ENCODE measurements around the gene ASB18. TPM values are rescaled to one million over a fixed set of nuclear protein-coding genes. Genes with fewer than 3 reads are reported as not detected.

Gene ASB18
- total and polyA plus RNA-seq, 2 of the 4 experiments (the other 2 are of a cell fraction) = not detected

DNA sequence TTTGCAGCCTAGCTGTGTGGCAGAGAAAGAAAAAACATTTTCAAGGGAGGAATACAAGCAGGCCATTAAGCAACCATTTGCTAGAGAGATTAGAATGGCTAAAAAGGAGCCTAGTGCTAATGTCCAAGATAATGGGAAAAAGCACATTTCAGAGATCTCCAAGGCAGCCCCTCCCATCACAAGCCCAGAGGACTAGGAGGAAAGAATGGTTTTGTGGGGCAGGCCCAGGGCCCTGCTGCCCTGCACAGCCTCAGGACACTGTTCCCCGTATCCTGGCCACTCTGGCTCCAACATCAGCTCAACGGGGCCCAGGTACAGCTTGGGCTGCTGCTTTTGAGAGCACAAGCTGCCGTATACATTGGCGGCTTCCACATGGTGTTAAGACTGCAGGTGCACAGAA is 79.5 kb downstream of the ASB18 start:
- Histone ChIP-seq H3K56ac (ENCODE audit: extremely low read depth, insufficient read depth, low read length) (no peak overlapping the region), H2BK15ac (ENCODE audit: low read depth, low read length) (no peak overlapping the region), H2AFZ (replicated peaks; ENCODE audit: low read length, poor library complexity) (no peak overlapping the region), H3K18ac (ENCODE audit: low read depth, low read length) (no peak overlapping the region), H2BK120ac (ENCODE audit: low read depth, low read length) (no peak overlapping the region), H3K9me3 (ENCODE audit: control insufficient read depth, insufficient read depth, low read length) (peaks cover 3% of the 10 kb centered on the region; the same call in 1 of the 2 replicates), H3K27me3 (ENCODE audit: control insufficient read depth, insufficient read depth, low read length) (peaks cover 9% of the 10 kb centered on the region; the same call in 1 of the 2 replicates), H4K20me1 (ENCODE audit: insufficient read depth, low read length) (no peaks in the 10 kb centered on the region), H3K4me1 (ENCODE audit: control insufficient read depth, insufficient read depth, low read length) (peaks cover under 1% of the 10 kb centered on the region; the same call in 1 of the 2 replicates), H3K36me3 (ENCODE audit: control insufficient read depth, insufficient read depth, low read length) (no peaks in the 10 kb centered on the region), H3K27ac (ENCODE audit: insufficient read depth, low read length) (no peak overlapping the region), H2AK9ac (replicated peaks; ENCODE audit: low read depth, low read length, poor library complexity) (no peak overlapping the region), H3K23ac (ENCODE audit: low read depth, low read length) (no peak overlapping the region), H3K4ac (ENCODE audit: low read depth, low read length) (no peak overlapping the region), H4K91ac (ENCODE audit: insufficient read depth, low read depth, low read length) (no peak overlapping the region), H3K4me3 (ENCODE audit: insufficient read depth, low read depth, low read length) (no peak overlapping the region), H3K14ac (replicated peaks; ENCODE audit: low read depth, low read length) (no peak overlapping the region), H4K5ac (ENCODE audit: low read depth, low read length) (no peak overlapping the region), H3K9me1 (ENCODE audit: insufficient read depth, low read length) (no peaks in the 10 kb centered on the region), H3K4me2 (ENCODE audit: low read depth, low read length) (no peak overlapping the region), H2BK5ac (ENCODE audit: low read depth, low read length, poor library complexity, severe bottlenecking) (no peak overlapping the region), H3K9ac (ENCODE audit: low read depth, low read length) (no peak overlapping the region), H2AK5ac (ENCODE audit: low read depth, low read length) (no peak overlapping the region), H4K8ac (ENCODE audit: low read depth in 2 of 2, low read length in 2 of 2) (no peak overlapping the region), H2BK20ac (ENCODE audit: low read depth, low read length) (no peak overlapping the region), H3K79me1 (ENCODE audit: low read depth in 1 of 2, low read length in 2 of 2) (no peaks in the 10 kb centered on the region)
- 80% methylated on average over 1 of the region's 4 CpGs; no CpG with 5 or more reads in 1 of the 2 experiments for WGBS, 2 experiments (ENCODE audit: extremely low coverage in 2 of 2, insufficient read length in 1 of 2)
- ChIA-PET POLR2A (ENCODE audit: unreplicated experiment) (no interaction called here), CTCF (interaction anchor here (0.6 kb wide), 1 partner anchor 271 kb away, joined by 8 read pairs; no protein-coding TSS in a partner anchor)
- dilution Hi-C loops (cut with HindIII; ENCODE audit: low sequenced_read_pairs, unreplicated experiment) (loop anchor here (25.0 kb wide), 1 partner anchor 397 kb away; no protein-coding TSS in a partner anchor), intact Hi-C loops (cut with micrococcal nuclease) (loop anchor here (5.0 kb wide), 1 partner anchor 878 kb away; no protein-coding TSS in a partner anchor), in situ Hi-C loops (cut with MboI; ENCODE audit: low sequenced_read_pairs) (no loop called here)
- ATAC-seq (ENCODE audit: low read depth) (no peak), DNase-seq (no peak)
- BruUV-seq (replicated peaks) = no TSS peak
- TF ChIP-seq RAD21 (IDR thresholded peaks at IDR 0.05; ENCODE audit: low read length) (no peak), POLR2A (IDR thresholded peaks at IDR 0.05; ENCODE audit: low read depth, low read length) (no peak), MAZ (IDR thresholded peaks at IDR 0.05; ENCODE audit: borderline replicate concordance, low read depth, low read length) (no peak), BHLHE40 (IDR thresholded peaks at IDR 0.05; ENCODE audit: low read depth, low read length) (no peak), MXI1 (IDR thresholded peaks at IDR 0.05; ENCODE audit: borderline replicate concordance, low read depth, low read length) (no peak), RCOR1 (IDR thresholded peaks at IDR 0.05; ENCODE audit: insufficient replicate concordance, low read length) (no peak), MAFK (IDR thresholded peaks at IDR 0.05; ENCODE audit: low read depth, low read length) (no peak)
- TF ChIP-seq, protein P1, sequence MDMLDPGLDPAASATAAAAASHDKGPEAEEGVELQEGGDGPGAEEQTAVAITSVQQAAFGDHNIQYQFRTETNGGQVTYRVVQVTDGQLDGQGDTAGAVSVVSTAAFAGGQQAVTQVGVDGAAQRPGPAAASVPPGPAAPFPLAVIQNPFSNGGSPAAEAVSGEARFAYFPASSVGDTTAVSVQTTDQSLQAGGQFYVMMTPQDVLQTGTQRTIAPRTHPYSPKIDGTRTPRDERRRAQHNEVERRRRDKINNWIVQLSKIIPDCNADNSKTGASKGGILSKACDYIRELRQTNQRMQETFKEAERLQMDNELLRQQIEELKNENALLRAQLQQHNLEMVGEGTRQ (IDR thresholded peaks at IDR 0.05; ENCODE audit: low read depth, low read length) = no peak
- TF ChIP-seq, protein P2, sequence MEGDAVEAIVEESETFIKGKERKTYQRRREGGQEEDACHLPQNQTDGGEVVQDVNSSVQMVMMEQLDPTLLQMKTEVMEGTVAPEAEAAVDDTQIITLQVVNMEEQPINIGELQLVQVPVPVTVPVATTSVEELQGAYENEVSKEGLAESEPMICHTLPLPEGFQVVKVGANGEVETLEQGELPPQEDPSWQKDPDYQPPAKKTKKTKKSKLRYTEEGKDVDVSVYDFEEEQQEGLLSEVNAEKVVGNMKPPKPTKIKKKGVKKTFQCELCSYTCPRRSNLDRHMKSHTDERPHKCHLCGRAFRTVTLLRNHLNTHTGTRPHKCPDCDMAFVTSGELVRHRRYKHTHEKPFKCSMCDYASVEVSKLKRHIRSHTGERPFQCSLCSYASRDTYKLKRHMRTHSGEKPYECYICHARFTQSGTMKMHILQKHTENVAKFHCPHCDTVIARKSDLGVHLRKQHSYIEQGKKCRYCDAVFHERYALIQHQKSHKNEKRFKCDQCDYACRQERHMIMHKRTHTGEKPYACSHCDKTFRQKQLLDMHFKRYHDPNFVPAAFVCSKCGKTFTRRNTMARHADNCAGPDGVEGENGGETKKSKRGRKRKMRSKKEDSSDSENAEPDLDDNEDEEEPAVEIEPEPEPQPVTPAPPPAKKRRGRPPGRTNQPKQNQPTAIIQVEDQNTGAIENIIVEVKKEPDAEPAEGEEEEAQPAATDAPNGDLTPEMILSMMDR (conservative IDR thresholded peaks at IDR 0.05; ENCODE audit: low read depth, low read length) = no peak
